PC-3 (cell line): Measurements from ENCODE around the gene ANKH. TPM values are rescaled to one million over a fixed set of nuclear protein-coding genes. Genes with fewer than 3 reads are reported as not detected.

Experiments
- ATAC-seq: fragments of 200-7000 bp; cut with Tn5 transposase; 2 replicates; pipeline ENCODE4 v1.9.1; 2020; ENCODE audit warnings: mild to moderate bottlenecking, moderate library complexity
- BruUV-seq: library from RNA; stranded (reverse); fragments of 400-500 nt; replicated peaks from 2 replicates; lab custom pipeline; 2021; lab: Mats Ljungman, UMichigan
- CTCF ChIA-PET: fragments of 300-600 bp; sonication (Branson Sonifier 250); formaldehyde crosslinking; loops from one replicate; lab custom pipeline; 2022; ENCODE audit warnings: antibody characterized with exemption; lab: Charles Lee
- POLR2A ChIA-PET: fragments of 300-600 bp; sonication (Branson Sonifier 250); formaldehyde crosslinking; loops from one replicate; lab custom pipeline; 2022; ENCODE audit warnings: antibody characterized with exemption; ENCODE audit not compliant: unreplicated experiment; lab: Charles Lee
- DNase-seq: peaks from one replicate; pipeline ENCODE4 v3.0.0-alpha.2; 2015
- H2AFZ ChIP-seq: fragments of 300-600 bp; sonication (generic); 2 replicates; pipeline ENCODE4 v1.6.0; 2016; ENCODE audit warnings: antibody characterized with exemption, low read length
- H3F3A ChIP-seq: fragments of 300-600 bp; sonication (generic); one replicate; pipeline ENCODE4 v1.6.0; 2017; ENCODE audit warnings: antibody characterized with exemption, low read length, control low read depth, mild to moderate bottlenecking; ENCODE audit not compliant: unreplicated experiment
- H3K27ac ChIP-seq: fragments of 300-600 bp; sonication (generic); 2 replicates; pipeline ENCODE4 v1.5.1; 2016; ENCODE audit warnings: mild to moderate bottlenecking, low read length
- H3K27me3 ChIP-seq: fragments of 300-600 bp; sonication (generic); 2 replicates; pipeline ENCODE4 v1.6.1; 2016; ENCODE audit warnings: low read length, mixed read lengths
- H3K36me3 ChIP-seq: fragments of 300-600 bp; sonication (generic); 2 replicates; pipeline ENCODE4 v1.6.1; 2016; ENCODE audit warnings: low read depth, mixed run types, low read length, mixed read lengths
- H3K4me1 ChIP-seq: fragments of 300-600 bp; sonication (generic); 2 replicates; pipeline ENCODE4 v1.5.1; 2016; ENCODE audit warnings: low read length; ENCODE audit not compliant: insufficient read depth
- H3K4me2 ChIP-seq: fragments of 300-600 bp; sonication (generic); 2 replicates; pipeline ENCODE4 v1.6.0; 2016; ENCODE audit warnings: low read length
- H3K4me3 ChIP-seq: fragments of 300-600 bp; sonication (generic); 2 replicates; pipeline ENCODE4 v1.5.1; 2016; ENCODE audit warnings: mild to moderate bottlenecking, low read length, mixed read lengths
- H3K79me2 ChIP-seq: fragments of 300-600 bp; sonication (generic); 2 replicates; pipeline ENCODE4 v1.6.1; 2017; ENCODE audit warnings: low read length, mixed read lengths
- H3K9ac ChIP-seq: fragments of 300-600 bp; sonication (generic); 2 replicates; pipeline ENCODE4 v1.6.0; 2016; ENCODE audit warnings: mild to moderate bottlenecking, low read length
- H3K9me2 ChIP-seq: fragments of 300-600 bp; sonication (generic); replicated peaks from 2 replicates; pipeline ENCODE4 v1.6.1; 2016; ENCODE audit warnings: mixed run types, low read length, mixed read lengths
- H3K9me3 ChIP-seq: fragments of 300-600 bp; sonication (generic); 2 replicates; pipeline ENCODE4 v1.6.1; 2016; ENCODE audit warnings: low read length, mixed read lengths
- H4K20me1 ChIP-seq: fragments of 300-600 bp; sonication (generic); 2 replicates; pipeline ENCODE4 v1.6.1; 2016; ENCODE audit warnings: low read length, mixed read lengths
- CTCF ChIP-seq: fragments of 300-600 bp; sonication (generic); conservative IDR thresholded peaks from 2 replicates; pipeline ENCODE4 v1.5.1; 2017; ENCODE audit warnings: antibody characterized with exemption, low read depth, mild to moderate bottlenecking, low read length
- EZH2 ChIP-seq: fragments of 300-600 bp; sonication (generic); IDR thresholded peaks from one replicate; pipeline ENCODE4 v1.6.1; 2017; ENCODE audit warnings: antibody characterized with exemption, mild to moderate bottlenecking, low read length; ENCODE audit not compliant: unreplicated experiment
- EZH2phosphoT487 ChIP-seq: fragments of 300-600 bp; sonication (generic); IDR thresholded peaks from 2 replicates; pipeline ENCODE4 v1.6.1; 2018; ENCODE audit warnings: mild to moderate bottlenecking, antibody characterized with exemption, low read length, borderline replicate concordance
- intact Hi-C: fragments of 100-400 bp; cut with micrococcal nuclease; formaldehyde crosslinking; loops from 2 replicates; pipeline ENCODE4 v1.9.0; 2023
- total RNA-seq: library from RNA; depleted of rRNA; stranded (reverse); fragments of >200 nt; gene quantifications from 2 replicates; pipeline ENCODE4 v1.2.3, GENCODE V29; 2014

Gene ANKH
- total RNA-seq, 1 experiment from 2014 or later: 11.6 TPM

GRCh38 chr5:14672484-14673394 is 198.8 kb downstream of the ANKH start:
- no peak overlapping the region for H2AFZ ChIP-seq
- no peak overlapping the region for H3K4me2 ChIP-seq
- peaks cover 99% of the 10 kb centered on the region for H3K79me2 ChIP-seq
- ChIA-PET POLR2A (no interaction called here), CTCF (no interaction called here)
- no peaks in the 10 kb centered on the region for H3K9me2 ChIP-seq
- H3K9me3 ChIP-seq: no peaks in the 10 kb centered on the region
- TF ChIP-seq EZH2phosphoT487 (no peak), CTCF (no peak), EZH2 (no peak)
- no peaks in the 10 kb centered on the region; the same call in 1 of the 2 replicates for H3K36me3 ChIP-seq
- intact Hi-C loops: no loop called here
- H3K4me3 ChIP-seq: no peak overlapping the region
- H3K27ac ChIP-seq: no peak overlapping the region
- no peaks in the 10 kb centered on the region for H3F3A ChIP-seq
- no TSS peak for BruUV-seq
- peaks cover 4% of the 10 kb centered on the region for H4K20me1 ChIP-seq
- no peak overlapping the region for H3K9ac ChIP-seq
- DNase-seq (no peak), ATAC-seq (no peak)
- H3K4me1 ChIP-seq: peaks cover 31% of the 10 kb centered on the region
- H3K27me3 ChIP-seq: no peaks in the 10 kb centered on the region

GRCh38 chr5:14672082-14672481 is 199.5 kb downstream of the ANKH start:
- Histone ChIP-seq H2AFZ (no peak overlapping the region), H3K9me3 (no peaks in the 10 kb centered on the region), H3F3A (no peaks in the 10 kb centered on the region), H3K4me1 (peaks cover 33% of the 10 kb centered on the region), H3K9me2 (no peaks in the 10 kb centered on the region), H4K20me1 (peaks cover 4% of the 10 kb centered on the region), H3K4me2 (no peak overlapping the region), H3K27me3 (no peaks in the 10 kb centered on the region), H3K36me3 (no peaks in the 10 kb centered on the region; the same call in 1 of the 2 replicates), H3K27ac (no peak overlapping the region), H3K4me3 (no peak overlapping the region), H3K79me2 (peaks cover 99% of the 10 kb centered on the region), H3K9ac (no peak overlapping the region)
- POLR2A ChIA-PET: no interaction called here
- ATAC-seq: no peak
- CTCF ChIA-PET: no interaction called here
- TF ChIP-seq EZH2 (no peak), CTCF (no peak), EZH2phosphoT487 (no peak)
- intact Hi-C loops: no loop called here
- no TSS peak for BruUV-seq
- no peak for DNase-seq

GRCh38 chr5:14671414-14671813 is 200.2 kb downstream of the ANKH start:
- peak overlapping the region; percentile 3; the same call in 1 of the 2 replicates for H3K27ac ChIP-seq
- TF ChIP-seq CTCF: no peak
- no peak for TF ChIP-seq EZH2phosphoT487
- TF ChIP-seq EZH2: no peak
- ATAC-seq: peak; percentile 55
- H3K9me2 ChIP-seq: no peaks in the 10 kb centered on the region
- intact Hi-C loops: no loop called here
- peak; percentile 56 for DNase-seq
- peaks cover 36% of the 10 kb centered on the region for H3K4me1 ChIP-seq
- H3K9me3 ChIP-seq: no peaks in the 10 kb centered on the region
- H3K4me3 ChIP-seq: no peak overlapping the region
- H2AFZ ChIP-seq: no peak overlapping the region
- H4K20me1 ChIP-seq: peaks cover 9% of the 10 kb centered on the region
- ChIA-PET POLR2A (no interaction called here), CTCF (no interaction called here)
- peak overlapping the region; percentile 45; the same call in 1 of the 2 replicates for H3K4me2 ChIP-seq
- no peaks in the 10 kb centered on the region for H3K27me3 ChIP-seq
- no peak overlapping the region for H3K9ac ChIP-seq
- H3F3A ChIP-seq: no peaks in the 10 kb centered on the region
- no TSS peak for BruUV-seq
- H3K79me2 ChIP-seq: peaks cover 99% of the 10 kb centered on the region
- H3K36me3 ChIP-seq: no peaks in the 10 kb centered on the region; the same call in 1 of the 2 replicates
